ENCODE data around the gene WNT6.

GRCh38 chr2:218872645-218873358 is 13.2 kb downstream of the WNT6 start:
- TF ChIP-seq CTCF (IDR thresholded peaks at IDR 0.05 in 2 of 3, conservative IDR thresholded peaks at IDR 0.05 in 1 of 3; ENCODE audit: control insufficient read depth in 2 of 3, extremely low read depth in 1 of 3, insufficient read depth in 1 of 3, low read depth in 3 of 3, low read length in 3 of 3) (no peak), ZBTB40 (IDR thresholded peaks at IDR 0.05; ENCODE audit: borderline replicate concordance) (no peak), CBX3 (IDR thresholded peaks at IDR 0.05; ENCODE audit: borderline replicate concordance, low read depth) (no peak), CHD2 (IDR thresholded peaks at IDR 0.05; ENCODE audit: borderline replicate concordance, low read depth, low read length) (no peak), RCOR1 (conservative IDR thresholded peaks at IDR 0.05; ENCODE audit: low read depth, low read length) (no peak)
